NCI-H2107 (cell line): ENCODE measurements around the gene DUS3L.
"Not testable (repeated sequence)": the region's sequence is repeated elsewhere in the genome, so short reads cannot be mapped to it uniquely, and the experiment has no call there.

ENCODE experiments used
- DNase-seq: peaks from one replicate; lab custom pipeline; 2025; lab: John Stamatoyannopoulos, UW

Gene DUS3L

GRCh38 chr19:5774921-5775320 lies 16.0 kb downstream of the DUS3L start:
- DNase-seq, result no peak

- DNase-seq, result no peak
These were observed 17.7 kb downstream of the DUS3L start for GRCh38 chr19:5773276-5773675.

- DNase-seq, result no peak
These were observed 18.5 kb downstream of the DUS3L start for GRCh38 chr19:5772416-5772815.

GRCh38 chr19:5767949-5768348 lies 23.0 kb downstream of the DUS3L start:
- DNase-seq, result no peak

GRCh38 chr19:5765220-5765619 lies 25.7 kb downstream of the DUS3L start:
- DNase-seq, result no peak

GRCh38 chr19:5762608-5763217 lies 28.2 kb downstream of the DUS3L start:
- no peak for DNase-seq

- no peak for DNase-seq
These were observed 37.2 kb downstream of the DUS3L start for GRCh38 chr19:5753743-5754142.

GRCh38 chr19:5751709-5752108 lies 39.3 kb downstream of the DUS3L start:
- DNase-seq, result no peak

- no peak for DNase-seq
These were observed 41.5 kb downstream of the DUS3L start for GRCh38 chr19:5749505-5749904.

GRCh38 chr19:5748920-5749319 lies 42.0 kb downstream of the DUS3L start:
- DNase-seq, result not testable (repeated sequence)

- DNase-seq, result not testable (repeated sequence)
These were observed 46.0 kb downstream of the DUS3L start for GRCh38 chr19:5744999-5745398.

GRCh38 chr19:5743630-5744029 lies 47.3 kb downstream of the DUS3L start:
- no peak for DNase-seq

- no peak for DNase-seq
These were observed 48.9 kb downstream of the DUS3L start for GRCh38 chr19:5742051-5742450.

GRCh38 chr19:5738423-5738822 lies 52.5 kb downstream of the DUS3L start:
- DNase-seq, result no peak
